HepG2 (cell line): ENCODE results near the gene RAX. TPM values are rescaled to one million over a fixed set of nuclear protein-coding genes. Genes with fewer than 3 reads are reported as not detected.

Source experiments
- ATAC-seq: fragments of 200-7000 bp; cut with Tn5 transposase; 3 replicates; pipeline ENCODE4 v1.9.1; 2020; ENCODE audit warnings: mild to moderate bottlenecking, moderate library complexity
- BruUV-seq: library from RNA; stranded (reverse); fragments of 400-500 nt; replicated peaks from 2 replicates; lab custom pipeline; 2021; lab: Mats Ljungman, UMichigan
- CTCF ChIA-PET: fragments of 300-600 bp; formaldehyde crosslinking; extraction: SDS; loops from one replicate; lab custom pipeline; 2021; ENCODE audit warnings: low total read pairs, inconsistent platforms, low intra/inter-chr PET ratio; lab: Yijun Ruan, JAX
- POLR2A ChIA-PET: fragments of 350-600 bp; sonication (Branson Sonifier 250); formaldehyde crosslinking; loops from one replicate; lab custom pipeline; 2020; ENCODE audit warnings: antibody characterized with exemption, inconsistent platforms; lab: Yijun Ruan, JAX
- DNase-seq: peaks from one replicate; pipeline ENCODE4 v3.0.0-alpha.2; 2015; ENCODE audit warnings: low spot score
- FAIRE-seq: peaks from 3 replicates; lab custom pipeline; 2011; peaks lifted over from hg19 to GRCh38; lab: Jason Lieb, UNC
- H2AFZ ChIP-seq: one replicate; pipeline ENCODE4 v1.6.1; 2011; ENCODE audit warnings: low read length, inconsistent platforms
- H3K27ac ChIP-seq: fragments of 300-600 bp; 3 replicates; pipeline ENCODE4 v1.8.0; 2011; ENCODE audit warnings: mixed run types, mild to moderate bottlenecking, mixed read lengths, low read length, inconsistent platforms; ENCODE audit not compliant: insufficient read depth; ENCODE audit errors: extremely low read length
- H3K27me3 ChIP-seq, 2 experiments: fragments of 200-600 bp in 1 of 2; 2 replicates in 1 of 2; 3 replicates in 1 of 2; pipeline versions ENCODE4 v1.6.0 to v1.8.0; 2011; ENCODE audit warnings: low read length in 2 of 2, mild to moderate bottlenecking in 2 of 2, moderate library complexity in 2 of 2, inconsistent platforms in 1 of 2; ENCODE audit not compliant: insufficient read depth in 2 of 2, control insufficient read depth in 1 of 2
- H3K36me3 ChIP-seq, 2 experiments: fragments of 200-600 bp in 1 of 2; replicated peaks in 1 of 2; 2 replicates in 1 of 2; 3 replicates in 1 of 2; pipeline versions ENCODE4 v1.5.1 to v1.8.0; 2011; ENCODE audit warnings: low read length in 2 of 2, inconsistent platforms in 1 of 2; ENCODE audit not compliant: insufficient read depth in 2 of 2, control insufficient read depth in 1 of 2
- H3K4me1 ChIP-seq: 2 replicates; pipeline ENCODE4 v1.5.1; 2012; ENCODE audit warnings: low read length, inconsistent platforms; ENCODE audit not compliant: insufficient read depth
- H3K4me2 ChIP-seq: 2 replicates; pipeline ENCODE4 v1.6.0; 2011; ENCODE audit warnings: low read depth, low read length, inconsistent platforms
- H3K4me3 ChIP-seq, 3 experiments: fragments of 200-600 bp in 1 of 3; sonication (generic), shearing (Covaris generic) in 1 of 3; replicated peaks in 1 of 3; 2 replicates each; pipeline ENCODE4 v1.5.1; 2011 to 2016; ENCODE audit warnings: low read length in 3 of 3, inconsistent platforms in 2 of 3, low read depth in 2 of 3, mild to moderate bottlenecking in 2 of 3, control low read depth in 1 of 3, mixed read lengths in 1 of 3; ENCODE audit not compliant: insufficient read depth in 1 of 3
- H3K79me2 ChIP-seq: one replicate; pipeline ENCODE4 v1.6.1; 2011; ENCODE audit warnings: low read length, inconsistent platforms; ENCODE audit not compliant: insufficient read depth
- H3K9ac ChIP-seq: 2 replicates; pipeline ENCODE4 v1.6.0; 2011; ENCODE audit warnings: mild to moderate bottlenecking, low read depth, low read length, inconsistent platforms; ENCODE audit not compliant: insufficient read depth
- H3K9me3 ChIP-seq: 2 replicates; pipeline ENCODE4 v1.5.1; 2012; ENCODE audit warnings: mild to moderate bottlenecking, low read length
- H4K20me1 ChIP-seq: 2 replicates; pipeline ENCODE4 v1.6.0; 2011; ENCODE audit warnings: inconsistent platforms, mild to moderate bottlenecking, low read length, moderate library complexity; ENCODE audit not compliant: insufficient read depth
- GMEB1 ChIP-seq: sonication (generic); formaldehyde crosslinking; IDR thresholded peaks from 2 replicates; pipeline ENCODE4 v1.5.1; 2020; ENCODE audit warnings: missing genetic modification reagents, mild to moderate bottlenecking, borderline replicate concordance
- NR2F2 ChIP-seq: IDR thresholded peaks from 2 replicates; pipeline ENCODE4 v1.6.1; 2012; ENCODE audit warnings: low read depth, inconsistent platforms, borderline replicate concordance
- RNF219 ChIP-seq: sonication (generic); formaldehyde crosslinking; IDR thresholded peaks from 2 replicates; pipeline ENCODE4 v1.5.0; 2020; ENCODE audit warnings: mild to moderate bottlenecking, missing genetic modification reagents
- SALL2 ChIP-seq: sonication (generic); formaldehyde crosslinking; IDR thresholded peaks from 2 replicates; pipeline ENCODE4 v1.8.1; 2023; ENCODE audit warnings: mild to moderate bottlenecking, missing genetic modification reagents, inconsistent platforms
- THAP11 ChIP-seq: IDR thresholded peaks from 2 replicates; pipeline ENCODE4 v1.6.1; 2016; ENCODE audit warnings: missing biosample characterization, missing genetic modification reagents
- ZMYM3 ChIP-seq: sonication (generic); formaldehyde crosslinking; IDR thresholded peaks from 2 replicates; pipeline ENCODE4 v1.5.1; 2020; ENCODE audit warnings: mild to moderate bottlenecking, missing genetic modification reagents
- ZNF615 ChIP-seq: sonication (generic); formaldehyde crosslinking; IDR thresholded peaks from 2 replicates; pipeline ENCODE4 v1.5.0; 2020; ENCODE audit warnings: mild to moderate bottlenecking, missing genetic modification reagents, borderline replicate concordance
- ZNF841 ChIP-seq: sonication (generic); formaldehyde crosslinking; IDR thresholded peaks from 2 replicates; pipeline ENCODE4 v1.8.1; 2023; ENCODE audit warnings: missing genetic modification reagents, borderline replicate concordance
- ZSCAN20 ChIP-seq: sonication (generic); formaldehyde crosslinking; IDR thresholded peaks from 2 replicates; pipeline ENCODE4 v1.4.0; 2020; ENCODE audit warnings: missing genetic modification reagents, mild to moderate bottlenecking, borderline replicate concordance
- WGBS: methylation state at CpG from one replicate; pipeline ENCODE4 v1.1.6; 2017; ENCODE audit warnings: low lambda C conversion rate; 5-methylcytosine and 5-hydroxymethylcytosine counted together
- in situ Hi-C: cut with HindIII; loops from 2 replicates; pipeline ENCODE4 v1.10.0; 2017; ENCODE audit warnings: low pct_unique_long_range_greater_than_20kb; ENCODE audit not compliant: extremely low pct_ligation_motif_present
- intact Hi-C: fragments of 100-400 bp; cut with micrococcal nuclease; formaldehyde crosslinking; loops from one replicate; pipeline ENCODE4 v1.10.0; 2022; ENCODE audit not compliant: unreplicated experiment
- polyA plus RNA-seq, 8 experiments: library from polyadenylated mRNA; depleted of rRNA in 3 of 8; stranded (reverse) in 7 of 8; unstranded in 1 of 8; fragments of >200 nt; fragmentation: Illumina TruSeq in 4 of 8; extraction: Trizol in 4 of 8; gene quantifications; 2 replicates each; pipeline versions ENCODE4 v1.2.1 to v1.2.3, GENCODE V29; 2011 to 2016; ENCODE audit warnings: low read depth in 4 of 8, missing spikeins in 1 of 8, mixed read lengths in 1 of 8; ENCODE audit not compliant: insufficient read depth in 1 of 8
- total RNA-seq, 5 experiments: library from RNA; depleted of rRNA; stranded (reverse); fragments of >200 nt; fragmentation: Illumina TruSeq; extraction: Trizol; gene quantifications; 2 replicates each; pipeline ENCODE4 v1.2.3, GENCODE V29; 2016; ENCODE audit warnings: low read depth in 1 of 5

Gene RAX
- total and polyA plus RNA-seq, 2 of the 13 experiments (the other 11 are each of a cell fraction or from before 2014, with no cell fraction given), result not detected

GRCh38 chr18:59308938-59309260, 35.6 kb upstream of the RAX start:
- no peak for DNase-seq
- 19% methylated on average over 5 of the region's 5 CpGs for WGBS
- CTCF ChIA-PET, result interaction anchor here (2.1 to 2.8 kb wide), 2 partner anchors 60 to 94 kb away, joined by 13 to 56 read pairs; no protein-coding TSS in a partner anchor

More at GRCh38 chr18:59308938-59309260, 35.6 kb upstream of the RAX start:
- 0 out of 2 replicates have a peak, but pooled peaks cover 3% of the 10 kb centered on the region for H4K20me1 ChIP-seq
- FAIRE-seq, result no peak
- POLR2A ChIA-PET, result no interaction called here
- TF ChIP-seq RNF219 (CRISPR knock-in tag) (no peak), GMEB1 (CRISPR knock-in tag) (no peak), ZNF841 (CRISPR knock-in tag) (no peak), ZNF615 (CRISPR knock-in tag) (no peak), ZSCAN20 (no peak), NR2F2 (no peak), SALL2 (CRISPR knock-in tag) (no peak), ZMYM3 (CRISPR knock-in tag) (no peak), THAP11 (CRISPR knock-in tag) (no peak)
- TF ChIP-seq, all 625 proteins: peak for 0
- Histone ChIP-seq H3K4me2 (peak overlapping the region; percentile 46; the same call in 1 of the 2 replicates), H2AFZ (no peak overlapping the region), H3K79me2 (no peaks in the 10 kb centered on the region), H3K27ac (no peak overlapping the region), H3K27me3 (peaks cover 3 to 46% of the 10 kb centered on the region in 2 experiments; a peak in 4 of 5 replicates), H3K9me3 (no peaks in the 10 kb centered on the region), H3K4me1 (0 out of 2 replicates have a peak, but pooled peaks cover 4% of the 10 kb centered on the region), H3K36me3 (no peaks in the 10 kb centered on the region), H3K9ac (no peak overlapping the region), H3K4me3 (peak overlapping the region in 1 of 3 experiments; percentile 57; a peak in 1 of 6 replicates)
- ATAC-seq, result no peak
- no TSS peak for BruUV-seq
- intact Hi-C loops (loop anchor here (1.0 to 5.0 kb wide), 3 partner anchors 60 to 227 kb away; no protein-coding TSS in a partner anchor), in situ Hi-C loops (loop anchor here (5.0 kb wide), 1 partner anchor 93 kb away; no protein-coding TSS in a partner anchor)
